Erythroblast (primary cell): ENCODE results near the gene AATF.

Experiments
- GATA1 ChIP-seq: IDR thresholded peaks from 2 replicates; pipeline ENCODE4 v1.6.1; 2011; ENCODE audit warnings: low read depth, mild to moderate bottlenecking, control low read depth, low read length, moderate library complexity
- POLR2A ChIP-seq: IDR thresholded peaks from 2 replicates; pipeline ENCODE4 v1.6.1; 2011; ENCODE audit warnings: mild to moderate bottlenecking, low read length

- TF ChIP-seq POLR2A (no peak), GATA1 (no peak)
Measured at GRCh38 chr17:37065486-37066321, 117.0 kb downstream of the AATF start.
